Lower leg skin (tissue), 3 donors: Measurements from ENCODE around the gene EGFLAM.

Source experiments
- POLR2A ChIP-seq, 2 donors: fragments of 450-650 bp; IDR thresholded peaks; one replicate each; pipeline ENCODE4 v1.6.1; 2016 to 2017; ENCODE audit warnings: antibody characterized with exemption in 2 of 2, mild to moderate bottlenecking in 1 of 2, moderate library complexity in 1 of 2
- TF ChIP-seq, protein P1 (sequence below), 3 donors: fragments of 450-650 bp; IDR thresholded peaks; one replicate each; pipeline ENCODE4 v1.5.1; 2016; ENCODE audit warnings: antibody characterized with exemption in 3 of 3, mild to moderate bottlenecking in 3 of 3, moderate library complexity in 2 of 3

- TF ChIP-seq POLR2A (IDR thresholded peaks at IDR 0.05) = no peak
- TF ChIP-seq, protein P1, sequence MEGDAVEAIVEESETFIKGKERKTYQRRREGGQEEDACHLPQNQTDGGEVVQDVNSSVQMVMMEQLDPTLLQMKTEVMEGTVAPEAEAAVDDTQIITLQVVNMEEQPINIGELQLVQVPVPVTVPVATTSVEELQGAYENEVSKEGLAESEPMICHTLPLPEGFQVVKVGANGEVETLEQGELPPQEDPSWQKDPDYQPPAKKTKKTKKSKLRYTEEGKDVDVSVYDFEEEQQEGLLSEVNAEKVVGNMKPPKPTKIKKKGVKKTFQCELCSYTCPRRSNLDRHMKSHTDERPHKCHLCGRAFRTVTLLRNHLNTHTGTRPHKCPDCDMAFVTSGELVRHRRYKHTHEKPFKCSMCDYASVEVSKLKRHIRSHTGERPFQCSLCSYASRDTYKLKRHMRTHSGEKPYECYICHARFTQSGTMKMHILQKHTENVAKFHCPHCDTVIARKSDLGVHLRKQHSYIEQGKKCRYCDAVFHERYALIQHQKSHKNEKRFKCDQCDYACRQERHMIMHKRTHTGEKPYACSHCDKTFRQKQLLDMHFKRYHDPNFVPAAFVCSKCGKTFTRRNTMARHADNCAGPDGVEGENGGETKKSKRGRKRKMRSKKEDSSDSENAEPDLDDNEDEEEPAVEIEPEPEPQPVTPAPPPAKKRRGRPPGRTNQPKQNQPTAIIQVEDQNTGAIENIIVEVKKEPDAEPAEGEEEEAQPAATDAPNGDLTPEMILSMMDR (IDR thresholded peaks at IDR 0.05) = no peak
These were observed 192.8 kb downstream of the EGFLAM start for GRCh38 chr5:38451074-38451725.
